Thyroid gland (tissue), 4 donors: ENCODE results near the gene TUBA3E. TPM values are rescaled to one million over a fixed set of nuclear protein-coding genes. Genes with fewer than 3 reads are reported as not detected.
A peak's percentile ranks its signal among the peaks of the same experiment; 100 is the strongest.
"Not testable (repeated sequence)": the region's sequence is repeated elsewhere in the genome, so short reads cannot be mapped to it uniquely, and the experiment has no call there.

ENCODE experiments used
- DNase-seq, 2 donors: peaks; one replicate each; pipeline ENCODE4 v3.0.0-alpha.2; 2019
- H3K27ac ChIP-seq, 3 donors: fragments of 200-600 bp; sonication (generic); 1 replicate in 2 of 3; 2 replicates in 1 of 3; pipeline ENCODE4 v1.5.1; 2016 to 2019; ENCODE audit warnings: mild to moderate bottlenecking in 1 of 3, moderate library complexity in 1 of 3
- H3K27me3 ChIP-seq: fragments of 200-600 bp; sonication (generic); one replicate; pipeline ENCODE4 v1.5.1; 2019
- H3K36me3 ChIP-seq, 2 donors: fragments of 200-600 bp; sonication (generic); one replicate each; pipeline ENCODE4 v1.5.1; 2016 to 2019
- H3K4me1 ChIP-seq, 2 donors: fragments of 200-600 bp; sonication (generic); one replicate each; pipeline ENCODE4 v1.5.1; 2017 to 2019
- H3K4me3 ChIP-seq, 3 donors: fragments of 200-600 bp; sonication (generic); replicated peaks in 1 of 3; 1 replicate in 2 of 3; 2 replicates in 1 of 3; pipeline ENCODE4 v1.5.1; 2016; ENCODE audit warnings: mild to moderate bottlenecking in 1 of 3
- H3K9me3 ChIP-seq: fragments of 200-600 bp; sonication (generic); one replicate; pipeline ENCODE4 v1.5.1; 2017
- POLR2A ChIP-seq, 2 donors: fragments of 450-650 bp; IDR thresholded peaks; one replicate each; pipeline ENCODE4 v1.6.1; 2017; ENCODE audit warnings: antibody characterized with exemption in 2 of 2, mild to moderate bottlenecking in 2 of 2, moderate library complexity in 1 of 2
- WGBS, 2 donors: methylation state at CpG; one replicate each; pipeline ENCODE4 v1.1.5; 2017; 5-methylcytosine and 5-hydroxymethylcytosine counted together
- intact Hi-C: fragments of 100-400 bp; cut with DNase I; formaldehyde crosslinking; loops from one replicate; pipeline ENCODE4 v1.15.1; 2023
- total RNA-seq, 4 donors: library from RNA; depleted of rRNA; stranded (reverse); fragments of >200 nt; gene quantifications; one replicate each; pipeline ENCODE4 v1.2.3, GENCODE V29; 2016
- TF ChIP-seq, protein P1 (sequence below), 6 experiments: fragments of 200-600 bp in 3 of 6; fragments of 450-650 bp in 3 of 6; sonication (generic) in 3 of 6; IDR thresholded peaks; one replicate each; pipeline ENCODE4 v1.5.1; 2016 to 2019; ENCODE audit warnings: antibody characterized with exemption in 6 of 6, mild to moderate bottlenecking in 2 of 6, inconsistent platforms in 1 of 6, moderate library complexity in 1 of 6

TUBA3E gene
- total RNA-seq, 4 donors from 2014 or later, result 0.27 TPM; not detected in 3

GRCh38 chr2:130181880-130182682 lies 16.2 kb downstream of the TUBA3E start, which contains the start of gene MZT2B:
TSS of gene MZT2B (plus strand) at chr2:130182262. CDS start at chr2:130182283, 21 bp downstream.
- H3K27me3 ChIP-seq, intact Hi-C loops, H3K9me3 ChIP-seq, H3K36me3 ChIP-seq: not testable (repeated sequence)
- peaks cover 20 to 29% of the 10 kb centered on the region in 2 donors for H3K4me1 ChIP-seq
- H3K4me3 ChIP-seq, result peak within 1 kb of the TSS; percentile 41 to 97 (median 89)
- peak; percentile 85 to 88 for DNase-seq
- WGBS, 2 donors, result 0% methylated on average over 16 of the region's 86 CpGs; no CpG with 5 or more reads in 1 of the 2 donors
- peak within 1 kb of the TSS; percentile 87 to 95 (median 94) for H3K27ac ChIP-seq
- peak in 1 of 2 donors; percentile 52 for TF ChIP-seq POLR2A (IDR thresholded peaks at IDR 0.05)
- TF ChIP-seq, protein P1, sequence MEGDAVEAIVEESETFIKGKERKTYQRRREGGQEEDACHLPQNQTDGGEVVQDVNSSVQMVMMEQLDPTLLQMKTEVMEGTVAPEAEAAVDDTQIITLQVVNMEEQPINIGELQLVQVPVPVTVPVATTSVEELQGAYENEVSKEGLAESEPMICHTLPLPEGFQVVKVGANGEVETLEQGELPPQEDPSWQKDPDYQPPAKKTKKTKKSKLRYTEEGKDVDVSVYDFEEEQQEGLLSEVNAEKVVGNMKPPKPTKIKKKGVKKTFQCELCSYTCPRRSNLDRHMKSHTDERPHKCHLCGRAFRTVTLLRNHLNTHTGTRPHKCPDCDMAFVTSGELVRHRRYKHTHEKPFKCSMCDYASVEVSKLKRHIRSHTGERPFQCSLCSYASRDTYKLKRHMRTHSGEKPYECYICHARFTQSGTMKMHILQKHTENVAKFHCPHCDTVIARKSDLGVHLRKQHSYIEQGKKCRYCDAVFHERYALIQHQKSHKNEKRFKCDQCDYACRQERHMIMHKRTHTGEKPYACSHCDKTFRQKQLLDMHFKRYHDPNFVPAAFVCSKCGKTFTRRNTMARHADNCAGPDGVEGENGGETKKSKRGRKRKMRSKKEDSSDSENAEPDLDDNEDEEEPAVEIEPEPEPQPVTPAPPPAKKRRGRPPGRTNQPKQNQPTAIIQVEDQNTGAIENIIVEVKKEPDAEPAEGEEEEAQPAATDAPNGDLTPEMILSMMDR (IDR thresholded peaks at IDR 0.05), result peak in 4 of 6 experiments; percentile 87 to 93 (median 92)

GRCh38 chr2:130181325-130181879 lies 16.8 kb downstream of the TUBA3E start, which contains the start of gene SMPD4:
TSS of gene SMPD4 (minus strand) at chr2:130181602. CDS start at chr2:130176592, 5,010 bp downstream.
- Histone ChIP-seq H3K36me3 (no peaks in the 10 kb centered on the region), H3K27me3 (no peaks in the 10 kb centered on the region), H3K27ac (peak within 1 kb of the TSS; percentile 87 to 95 (median 94)), H3K9me3 (no peaks in the 10 kb centered on the region), H3K4me3 (peak within 1 kb of the TSS; percentile 41 to 97 (median 89)), H3K4me1 (peaks cover 20 to 29% of the 10 kb centered on the region in 2 donors)
- intact Hi-C loops, result no loop called here
- TF ChIP-seq POLR2A (IDR thresholded peaks at IDR 0.05), result peak in 1 of 2 donors; percentile 67
- TF ChIP-seq, protein P1 (IDR thresholded peaks at IDR 0.05), result peak in 1 of 6 experiments; percentile 14
- DNase-seq, result peak; percentile 97 to 99
- WGBS, 2 donors, result 0% methylated on average over 12 to 29 of the region's 55 CpGs

DNA sequence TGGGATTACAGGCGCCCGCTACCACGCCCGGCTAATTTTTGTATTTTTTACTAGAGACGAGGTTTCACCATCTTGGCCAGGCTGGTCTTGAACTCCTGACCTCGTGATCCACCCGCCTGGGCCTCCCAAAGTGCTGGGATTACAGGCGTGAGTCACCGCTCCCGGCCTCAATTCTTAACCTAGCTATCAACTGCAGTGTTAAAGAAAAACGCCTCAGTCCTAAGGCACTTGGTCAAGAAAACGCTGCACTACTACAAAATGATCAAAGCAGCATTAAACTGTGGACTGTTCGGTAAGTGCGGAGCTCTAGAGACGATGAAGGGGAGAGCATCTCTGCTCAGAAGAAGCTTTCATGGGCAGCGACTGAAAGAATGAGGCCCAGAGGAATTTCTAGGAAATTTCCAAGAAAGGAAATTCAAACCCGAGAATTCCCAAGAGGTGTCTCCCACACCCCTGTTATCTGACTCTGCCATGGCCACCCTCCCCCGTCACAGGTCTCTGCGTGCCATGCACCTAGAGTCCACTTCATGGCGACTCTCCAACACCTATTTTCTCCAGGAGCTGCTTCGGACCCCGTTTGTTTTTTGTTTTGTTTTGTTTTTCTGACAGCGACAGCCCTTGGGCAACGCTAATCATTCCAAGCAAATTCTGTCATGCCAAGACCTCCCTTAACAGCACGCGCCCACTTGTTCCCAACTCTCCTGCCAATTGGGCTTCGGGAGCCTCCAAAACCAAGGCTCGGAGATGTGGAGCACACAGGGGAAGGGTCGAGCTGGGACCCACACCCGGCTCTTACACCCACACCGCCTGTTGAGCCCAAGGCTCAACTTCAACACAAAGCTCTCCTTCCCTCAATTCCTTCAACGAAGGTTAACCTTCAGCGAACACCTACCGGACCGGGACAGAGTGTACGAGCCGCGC lies 17.6 kb downstream of the TUBA3E start:
- H3K27ac ChIP-seq, result peak overlapping the region; percentile 87 to 95 (median 94)
- DNase-seq, H3K36me3 ChIP-seq, intact Hi-C loops, H3K9me3 ChIP-seq, H3K27me3 ChIP-seq: not testable (repeated sequence)
- peaks cover 20 to 29% of the 10 kb centered on the region in 2 donors for H3K4me1 ChIP-seq
- 25 to 28% methylated on average over 35 to 37 of the region's 38 CpGs for WGBS, 2 donors
- peak overlapping the region; percentile 27 to 97 (median 89) for H3K4me3 ChIP-seq

GRCh38 chr2:130174866-130175265 lies 23.4 kb downstream of the TUBA3E start:
- H3K27me3 ChIP-seq, H3K27ac ChIP-seq, intact Hi-C loops, H3K4me1 ChIP-seq, H3K9me3 ChIP-seq, H3K4me3 ChIP-seq, DNase-seq: not testable (repeated sequence)
- 93 to 94% methylated on average over 5 of the region's 5 CpGs for WGBS, 2 donors
- H3K36me3 ChIP-seq, result peaks cover 12 to 32% of the 10 kb centered on the region in 2 donors

GRCh38 chr2:130169896-130170295 lies 28.3 kb downstream of the TUBA3E start:
- no peak for DNase-seq
- TF ChIP-seq POLR2A (IDR thresholded peaks at IDR 0.05), result no peak
- TF ChIP-seq, protein P1 (IDR thresholded peaks at IDR 0.05), result no peak
- Histone ChIP-seq H3K36me3 (peaks cover 19 to 56% of the 10 kb centered on the region in 2 donors), H3K27me3 (no peaks in the 10 kb centered on the region), H3K9me3 (no peaks in the 10 kb centered on the region), H3K27ac (no peak overlapping the region), H3K4me1 (no peaks in the 10 kb centered on the region), H3K4me3 (no peak overlapping the region)
- intact Hi-C loops, result no loop called here
- WGBS, 2 donors, result 91 to 98% methylated on average over 7 of the region's 7 CpGs

GRCh38 chr2:130169163-130169562 lies 29.1 kb downstream of the TUBA3E start:
- H3K4me1 ChIP-seq, H3K9me3 ChIP-seq, H3K27me3 ChIP-seq, intact Hi-C loops, H3K4me3 ChIP-seq, DNase-seq, H3K27ac ChIP-seq: not testable (repeated sequence)
- H3K36me3 ChIP-seq, result peaks cover 23 to 52% of the 10 kb centered on the region in 2 donors
- 93 to 98% methylated on average over 3 of the region's 3 CpGs for WGBS, 2 donors

DNA sequence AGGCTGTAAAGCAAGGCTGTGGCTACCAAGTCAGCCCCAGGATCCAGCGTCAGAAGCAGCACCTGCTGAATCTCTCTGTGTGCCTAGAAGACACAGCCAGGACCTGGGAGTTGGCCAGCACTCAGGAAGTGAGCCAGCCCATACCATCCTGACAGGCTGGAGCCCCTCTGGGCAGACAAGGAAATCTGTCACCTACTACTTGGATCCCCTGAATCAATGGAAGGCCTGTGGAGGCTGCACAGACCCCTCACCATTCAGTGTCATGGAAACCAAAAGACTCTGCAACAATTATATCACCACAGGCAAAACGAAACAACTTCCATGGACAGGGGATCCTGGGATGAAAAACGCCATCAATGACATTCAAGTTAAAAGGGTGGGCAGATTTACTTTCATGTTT lies 31.6 kb downstream of the TUBA3E start:
- H3K27me3 ChIP-seq, H3K27ac ChIP-seq, DNase-seq, H3K4me3 ChIP-seq, H3K9me3 ChIP-seq, H3K4me1 ChIP-seq, intact Hi-C loops: not testable (repeated sequence)
- WGBS, 2 donors, result 86 to 93% methylated on average over 3 of the region's 3 CpGs
- H3K36me3 ChIP-seq, result peaks cover 26 to 54% of the 10 kb centered on the region in 2 donors
